SK-N-MC (cell line): ENCODE data around the gene DNAH5.

Experiments
- EZH2 ChIP-seq: fragments of 200-600 bp; sonication (generic); IDR thresholded peaks from one replicate; pipeline ENCODE4 v1.6.1; 2017; ENCODE audit warnings: antibody characterized with exemption
- POLR2AphosphoS5 ChIP-seq: IDR thresholded peaks from 2 replicates; pipeline ENCODE4 v1.6.1; 2012; ENCODE audit warnings: mild to moderate bottlenecking, low read depth, low read length, borderline replicate concordance

DNA sequence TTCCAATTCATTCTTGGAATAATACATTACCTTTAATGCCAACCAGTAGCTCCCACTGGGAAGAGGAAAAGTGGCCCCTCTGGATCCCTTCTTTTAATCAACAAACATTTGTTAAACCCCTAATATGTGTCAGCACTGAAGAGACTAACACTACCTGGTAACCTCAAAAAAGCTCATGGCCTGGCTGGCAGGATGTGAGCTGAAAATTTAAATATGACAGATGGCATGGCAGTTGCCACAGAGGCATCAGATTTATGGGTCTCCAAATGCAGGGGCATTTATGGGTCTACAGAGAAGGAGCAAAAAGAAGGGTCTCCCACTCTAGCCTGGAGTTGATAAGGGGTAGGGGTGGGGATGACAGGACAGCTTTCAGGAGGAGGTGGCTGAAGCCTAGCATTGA, 12.5 kb downstream of the DNAH5 start:
- TF ChIP-seq EZH2 (no peak), POLR2AphosphoS5 (no peak)
